AG10803 (cell line): Measurements from ENCODE around the gene IL20.

Source experiments
- DNase-seq: peaks from one replicate; pipeline ENCODE4 v3.0.0; 2010; ENCODE audit warnings: low read depth
- H3K4me3 ChIP-seq: 2 replicates; pipeline ENCODE4 v1.5.1; 2011; ENCODE audit warnings: mild to moderate bottlenecking, low read length, control low read depth
- TF ChIP-seq, protein P1 (sequence below): conservative IDR thresholded peaks from 2 replicates; pipeline ENCODE4 v1.5.1; 2011; ENCODE audit warnings: mild to moderate bottlenecking, low read length, control low read depth, inconsistent platforms

The IL20 gene

DNA sequence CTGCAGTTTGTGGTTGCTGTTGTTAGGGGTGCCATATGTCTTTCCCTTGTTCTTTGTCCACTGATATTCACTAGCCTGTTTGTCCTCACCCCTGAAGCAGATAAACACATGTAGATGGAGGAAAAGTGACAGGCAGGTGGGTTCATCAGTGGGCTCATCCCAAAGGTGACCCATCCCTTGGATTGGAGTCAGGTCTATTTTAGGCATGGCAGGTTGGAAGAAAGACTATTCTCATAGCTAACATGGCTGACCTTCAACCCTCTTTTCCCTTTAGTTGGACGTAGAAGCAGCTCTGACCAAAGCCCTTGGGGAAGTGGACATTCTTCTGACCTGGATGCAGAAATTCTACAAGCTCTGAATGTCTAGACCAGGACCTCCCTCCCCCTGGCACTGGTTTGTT lies 37.3 kb downstream of the IL20 start:
- no peak overlapping the region for H3K4me3 ChIP-seq
- TF ChIP-seq, protein P1, sequence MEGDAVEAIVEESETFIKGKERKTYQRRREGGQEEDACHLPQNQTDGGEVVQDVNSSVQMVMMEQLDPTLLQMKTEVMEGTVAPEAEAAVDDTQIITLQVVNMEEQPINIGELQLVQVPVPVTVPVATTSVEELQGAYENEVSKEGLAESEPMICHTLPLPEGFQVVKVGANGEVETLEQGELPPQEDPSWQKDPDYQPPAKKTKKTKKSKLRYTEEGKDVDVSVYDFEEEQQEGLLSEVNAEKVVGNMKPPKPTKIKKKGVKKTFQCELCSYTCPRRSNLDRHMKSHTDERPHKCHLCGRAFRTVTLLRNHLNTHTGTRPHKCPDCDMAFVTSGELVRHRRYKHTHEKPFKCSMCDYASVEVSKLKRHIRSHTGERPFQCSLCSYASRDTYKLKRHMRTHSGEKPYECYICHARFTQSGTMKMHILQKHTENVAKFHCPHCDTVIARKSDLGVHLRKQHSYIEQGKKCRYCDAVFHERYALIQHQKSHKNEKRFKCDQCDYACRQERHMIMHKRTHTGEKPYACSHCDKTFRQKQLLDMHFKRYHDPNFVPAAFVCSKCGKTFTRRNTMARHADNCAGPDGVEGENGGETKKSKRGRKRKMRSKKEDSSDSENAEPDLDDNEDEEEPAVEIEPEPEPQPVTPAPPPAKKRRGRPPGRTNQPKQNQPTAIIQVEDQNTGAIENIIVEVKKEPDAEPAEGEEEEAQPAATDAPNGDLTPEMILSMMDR, result no peak

DNA sequence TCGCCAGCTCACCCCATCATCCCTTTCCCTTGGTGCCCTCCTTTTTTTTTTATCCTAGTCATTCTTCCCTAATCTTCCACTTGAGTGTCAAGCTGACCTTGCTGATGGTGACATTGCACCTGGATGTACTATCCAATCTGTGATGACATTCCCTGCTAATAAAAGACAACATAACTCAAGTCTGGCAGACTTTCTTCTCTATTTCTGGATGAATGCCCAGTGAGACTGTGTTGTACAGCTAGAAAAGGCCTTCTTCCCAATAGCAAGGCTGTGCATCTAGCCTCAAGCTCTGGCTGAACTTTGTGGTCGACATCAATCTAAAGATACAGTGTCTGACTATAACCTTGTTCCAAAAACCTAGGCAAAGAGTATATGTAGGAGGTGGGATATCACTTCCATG lies 38.3 kb downstream of the IL20 start:
- TF ChIP-seq, protein P1, result no peak
- no peak for DNase-seq
- H3K4me3 ChIP-seq, result no peak overlapping the region

More for the DNA sequence above, 37.3 kb downstream of the IL20 start:
- no peak for DNase-seq

DNA sequence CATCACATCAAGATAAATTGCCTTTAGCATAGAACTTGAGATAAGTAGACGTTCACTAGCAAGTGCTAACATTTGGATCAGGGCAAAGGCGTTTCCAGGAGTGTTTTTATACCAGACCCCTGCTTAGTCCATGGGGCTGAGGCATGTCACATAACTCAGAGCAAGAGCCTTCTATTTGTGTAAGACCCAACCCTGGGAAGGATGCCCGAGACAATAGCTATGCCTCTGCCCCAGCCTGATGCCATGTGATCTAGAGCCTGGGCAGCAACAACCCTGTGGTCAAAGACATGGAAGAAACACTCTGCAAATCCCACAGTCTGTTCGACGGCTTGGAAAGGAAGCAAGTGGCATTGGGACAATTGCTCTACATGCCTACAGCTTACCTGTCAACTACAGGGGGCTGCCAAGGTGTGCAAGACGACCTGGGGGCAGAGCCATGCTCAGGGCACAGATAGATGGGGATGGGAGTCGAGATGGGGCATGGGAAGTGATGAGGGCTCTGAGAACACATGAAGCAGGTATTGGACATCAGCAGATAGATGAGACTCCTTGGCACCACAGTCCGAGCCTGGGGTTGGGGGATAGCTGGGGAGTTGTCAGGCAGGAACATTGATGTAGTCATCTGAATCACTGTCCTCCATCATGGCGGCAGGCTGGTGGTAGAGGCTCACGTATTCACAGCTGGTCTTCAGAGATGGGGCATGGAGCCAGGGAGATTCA lies 39.2 kb downstream of the IL20 start:
- DNase-seq, result no peak
- TF ChIP-seq, protein P1, result no peak
- no peak overlapping the region for H3K4me3 ChIP-seq

DNA sequence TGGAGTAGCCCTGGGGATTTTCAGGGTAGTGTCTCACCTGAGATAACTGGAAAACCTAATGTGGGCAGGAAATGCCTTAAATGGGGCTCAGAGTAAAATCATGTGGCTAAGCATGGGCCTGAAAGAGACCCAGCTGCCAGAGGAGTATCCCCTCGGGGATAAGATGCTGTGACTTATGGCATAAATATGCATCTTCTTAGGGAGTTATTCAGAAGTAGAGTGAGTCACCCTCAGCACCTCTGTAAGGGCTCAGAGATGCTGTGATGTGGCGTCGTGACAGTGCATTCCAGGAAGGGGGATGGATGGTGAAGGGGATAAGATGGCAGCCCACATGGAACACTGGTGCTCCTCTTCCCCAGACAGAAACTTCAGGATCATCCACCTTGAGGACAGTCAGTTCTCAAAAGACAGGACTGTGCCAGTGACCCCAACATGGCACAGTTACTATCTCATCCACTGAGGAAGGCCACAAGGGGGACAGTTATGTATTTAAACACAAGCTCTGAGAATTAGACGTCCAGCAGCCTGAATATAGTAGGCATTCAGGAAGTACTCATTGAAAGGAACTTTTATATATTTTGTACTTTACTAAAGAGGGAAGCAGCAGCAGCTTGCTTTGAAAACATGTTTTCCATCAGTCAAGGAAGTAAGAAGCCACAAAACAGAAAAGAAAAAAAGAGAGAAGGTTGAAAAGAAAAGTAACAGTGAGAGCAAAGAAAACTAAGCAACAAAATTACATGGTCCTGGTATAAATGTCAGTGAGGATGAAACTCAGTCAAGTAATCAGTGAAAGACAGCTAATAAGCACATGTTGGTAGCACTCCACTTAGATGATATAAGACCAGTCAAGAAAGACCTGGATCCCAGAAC lies 40.1 kb downstream of the IL20 start:
- DNase-seq, result peak; percentile 96
- H3K4me3 ChIP-seq, result no peak overlapping the region
- TF ChIP-seq, protein P1, result no peak; the same call in 1 of the 2 replicates

DNA sequence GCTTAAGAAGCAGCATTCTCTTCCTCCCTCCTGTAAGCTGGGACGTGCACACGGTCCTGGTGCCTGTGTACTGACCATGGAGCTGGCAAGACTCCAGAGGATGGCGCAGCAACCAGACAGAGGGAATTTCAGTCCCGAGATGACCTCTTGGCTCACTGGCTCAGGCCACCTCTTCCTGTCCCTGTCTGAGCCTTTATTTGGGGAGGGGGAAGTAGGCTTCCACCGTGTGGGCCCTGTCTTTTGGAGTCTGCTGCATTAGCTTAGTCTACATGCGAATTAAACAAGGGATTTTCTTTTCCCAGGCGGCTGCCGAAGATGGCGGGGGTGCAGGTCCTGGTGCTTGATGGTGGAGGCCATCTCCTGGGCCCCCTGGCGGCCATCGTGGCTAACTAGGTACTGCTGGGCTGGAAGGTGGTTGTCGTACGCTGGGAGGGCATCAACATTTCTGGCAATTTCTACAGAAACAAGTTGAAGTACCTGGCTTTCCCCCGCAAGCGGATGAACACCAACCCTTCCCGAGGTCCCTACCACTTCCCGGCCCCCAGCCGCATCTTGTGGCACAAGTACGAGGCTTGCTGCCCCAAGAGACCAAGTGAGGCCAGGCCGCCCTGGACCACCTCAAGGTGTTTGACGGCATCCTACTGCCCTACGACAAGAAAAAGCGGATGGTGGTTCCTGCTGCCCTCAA lies 42.0 kb downstream of the IL20 start:
- no peak overlapping the region for H3K4me3 ChIP-seq
- DNase-seq, result no peak
- TF ChIP-seq, protein P1, result peak; percentile 25; the same call in 1 of the 2 replicates

DNA sequence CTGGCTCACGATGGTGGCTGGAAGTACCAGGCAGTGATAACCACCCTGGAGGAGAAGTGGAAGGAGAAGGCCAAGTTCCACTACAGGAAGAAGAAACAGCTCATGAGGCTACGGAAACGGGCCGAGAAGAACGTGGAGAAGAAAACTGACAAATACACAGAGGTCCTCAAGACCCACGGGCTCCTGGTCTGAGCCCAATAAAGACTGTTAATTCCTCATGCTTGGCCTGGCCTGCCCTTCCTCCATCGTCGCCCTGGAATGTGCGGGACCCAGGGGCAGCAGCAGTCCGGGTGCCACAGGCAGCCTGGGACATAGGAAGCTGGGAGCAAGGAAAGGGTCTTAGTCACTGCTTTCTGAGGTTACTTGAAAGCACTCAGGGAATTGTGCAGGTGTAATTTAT lies 42.6 kb downstream of the IL20 start:
- no peak overlapping the region for H3K4me3 ChIP-seq
- TF ChIP-seq, protein P1, result no peak
- no peak for DNase-seq
